H1 (cell line): Measurements from ENCODE around the gene PTPRG. TPM values are rescaled to one million over a fixed set of nuclear protein-coding genes. Genes with fewer than 3 reads are reported as not detected.

ENCODE experiments used
- CTCF ChIA-PET: fragments of 300-600 bp; sonication (Branson Sonifier 250); formaldehyde crosslinking; loops from one replicate; lab custom pipeline; 2021; ENCODE audit not compliant: partially characterized antibody; lab: Charles Lee
- POLR2A ChIA-PET: fragments of 300-600 bp; sonication (Branson Sonifier 250); formaldehyde crosslinking; loops from one replicate; lab custom pipeline; 2021; ENCODE audit warnings: inconsistent platforms; ENCODE audit not compliant: partially characterized antibody; lab: Charles Lee
- DNase-seq, 2 experiments: peaks; one replicate each; pipeline versions ENCODE4 v3.0.0 to v3.0.0-alpha.2; 2010 to 2022; ENCODE audit warnings: low spot score in 2 of 2, low read depth in 1 of 2, mixed read lengths in 1 of 2
- FAIRE-seq: peaks from 2 replicates; lab custom pipeline; 2011; peaks lifted over from hg19 to GRCh38; lab: Jason Lieb, UNC
- H2AFZ ChIP-seq: 2 replicates; pipeline ENCODE4 v1.8.1; 2012; ENCODE audit warnings: low read length, inconsistent platforms
- H2AK5ac ChIP-seq: 2 replicates; pipeline ENCODE4 v1.6.1; 2013; ENCODE audit warnings: low read depth, low read length
- H2BK120ac ChIP-seq: replicated peaks from 2 replicates; pipeline ENCODE3; 2013; ENCODE audit warnings: low read depth, low read length, inconsistent platforms
- H2BK12ac ChIP-seq: 2 replicates; pipeline ENCODE4 v1.6.1; 2013; ENCODE audit warnings: low read depth, low read length
- H2BK15ac ChIP-seq: 2 replicates; pipeline ENCODE4 v1.6.1; 2013; ENCODE audit warnings: low read length
- H2BK20ac ChIP-seq: 2 replicates; pipeline ENCODE4 v1.6.1; 2013; ENCODE audit warnings: low read length
- H2BK5ac ChIP-seq: 2 replicates; pipeline ENCODE4 v1.6.1; 2013; ENCODE audit warnings: low read depth, low read length
- H3K14ac ChIP-seq: 2 replicates; pipeline ENCODE4 v1.6.1; 2013; ENCODE audit warnings: inconsistent platforms; ENCODE audit not compliant: insufficient read length
- H3K18ac ChIP-seq: 2 replicates; pipeline ENCODE4 v1.6.1; 2013; ENCODE audit warnings: low read length; ENCODE audit errors: extremely low read depth
- H3K23ac ChIP-seq: 2 replicates; pipeline ENCODE4 v1.6.1; 2013; ENCODE audit warnings: inconsistent platforms; ENCODE audit not compliant: insufficient read length
- H3K23me2 ChIP-seq: 2 replicates; pipeline ENCODE4 v1.6.1; 2013; ENCODE audit warnings: low read depth, low read length
- H3K27ac ChIP-seq: 2 replicates; pipeline ENCODE4 v1.6.1; 2011; ENCODE audit warnings: low read depth, low read length, inconsistent platforms
- H3K27me3 ChIP-seq, 4 experiments: replicated peaks in 1 of 4; 1 replicate in 1 of 4; 2 replicates in 3 of 4; pipeline versions ENCODE4 v1.6.1 to v1.8.1; 2011 to 2013; ENCODE audit warnings: low read length in 3 of 4, mild to moderate bottlenecking in 3 of 4, inconsistent platforms in 2 of 4, mixed read lengths in 2 of 4, moderate library complexity in 1 of 4; ENCODE audit not compliant: control insufficient read depth in 3 of 4, insufficient read depth in 3 of 4; ENCODE audit errors: extremely low read depth in 1 of 4
- H3K36me3 ChIP-seq, 4 experiments: 2 replicates each; pipeline versions ENCODE4 v1.6.1 to v1.8.1; 2011 to 2013; ENCODE audit warnings: mild to moderate bottlenecking in 4 of 4, low read length in 3 of 4, moderate library complexity in 2 of 4, control low read depth in 1 of 4, inconsistent platforms in 1 of 4; ENCODE audit not compliant: insufficient read depth in 4 of 4, control insufficient read depth in 2 of 4
- H3K4ac ChIP-seq: replicated peaks from 2 replicates; pipeline ENCODE3; 2013; ENCODE audit warnings: low read length, low read depth, mixed read lengths, inconsistent platforms; ENCODE audit not compliant: insufficient read length
- H3K4me1 ChIP-seq, 4 experiments: replicated peaks in 1 of 4; 1 replicate in 1 of 4; 2 replicates in 3 of 4; pipeline versions ENCODE4 v1.6.1 to v1.8.1; 2011 to 2013; ENCODE audit warnings: low read length in 3 of 4, inconsistent platforms in 2 of 4, mixed read lengths in 1 of 4; ENCODE audit not compliant: insufficient read depth in 4 of 4, control insufficient read depth in 3 of 4
- H3K4me2 ChIP-seq, 2 experiments: 2 replicates each; pipeline versions ENCODE4 v1.6.1 to v1.8.1; 2011 to 2013; ENCODE audit warnings: low read depth in 2 of 2, low read length in 2 of 2, control low read depth in 1 of 2, inconsistent platforms in 1 of 2, mild to moderate bottlenecking in 1 of 2; ENCODE audit not compliant: insufficient read depth in 1 of 2
- H3K4me3 ChIP-seq, 4 experiments: fragments of 200-600, 300-600 bp in 1 of 4; sonication (generic), shearing (Covaris generic), sonication (Bioruptor Twin) in 1 of 4; 2 replicates each; pipeline versions ENCODE4 v1.5.1 to v1.8.1; 2011 to 2016; ENCODE audit warnings: low read length in 4 of 4, low read depth in 3 of 4, control low read depth in 2 of 4, inconsistent platforms in 2 of 4, mild to moderate bottlenecking in 2 of 4, mixed read lengths in 1 of 4, moderate library complexity in 1 of 4; ENCODE audit not compliant: insufficient read depth in 2 of 4; ENCODE audit errors: extremely low read depth in 1 of 4
- H3K56ac ChIP-seq: replicated peaks from 2 replicates; pipeline ENCODE3; 2013; ENCODE audit warnings: low read depth, mild to moderate bottlenecking, mixed read lengths, low read length, inconsistent platforms; ENCODE audit not compliant: insufficient read length
- H3K79me1 ChIP-seq: 2 replicates; pipeline ENCODE4 v1.6.1; 2013; ENCODE audit warnings: low read depth, low read length, control low read depth
- H3K79me2 ChIP-seq, 2 experiments: 2 replicates each; pipeline versions ENCODE4 v1.6.1 to v1.8.1; 2012 to 2013; ENCODE audit warnings: low read length in 2 of 2, mild to moderate bottlenecking in 2 of 2, inconsistent platforms in 1 of 2; ENCODE audit not compliant: insufficient read depth in 2 of 2, control insufficient read depth in 1 of 2
- H3K9ac ChIP-seq, 4 experiments: replicated peaks in 1 of 4; 1 replicate in 1 of 4; 2 replicates in 3 of 4; pipeline versions ENCODE4 v1.6.1 to v1.8.1; 2011 to 2013; ENCODE audit warnings: low read depth in 3 of 4, low read length in 3 of 4, control low read depth in 2 of 4, mild to moderate bottlenecking in 2 of 4, moderate library complexity in 2 of 4, inconsistent platforms in 1 of 4; ENCODE audit errors: extremely low read depth in 1 of 4
- H3K9me3 ChIP-seq, 2 experiments: 2 replicates each; pipeline versions ENCODE4 v1.6.1 to v1.8.1; 2012 to 2013; ENCODE audit warnings: mild to moderate bottlenecking in 2 of 2, moderate library complexity in 2 of 2, control low read depth in 1 of 2, inconsistent platforms in 1 of 2, low read depth in 1 of 2, low read length in 1 of 2, mixed read lengths in 1 of 2; ENCODE audit not compliant: insufficient read depth in 2 of 2
- H4K20me1 ChIP-seq, 2 experiments: replicated peaks in 1 of 2; 2 replicates each; pipeline versions ENCODE3 to v1.8.1; 2011 to 2013; ENCODE audit warnings: inconsistent platforms in 2 of 2, low read length in 2 of 2, mild to moderate bottlenecking in 1 of 2; ENCODE audit not compliant: insufficient read depth in 2 of 2, control insufficient read depth in 1 of 2
- H4K5ac ChIP-seq: 2 replicates; pipeline ENCODE4 v1.6.1; 2013; ENCODE audit warnings: low read length, low read depth, mixed read lengths, inconsistent platforms; ENCODE audit not compliant: insufficient read length
- H4K8ac ChIP-seq: 2 replicates; pipeline ENCODE4 v1.8.0; 2013; ENCODE audit warnings: mild to moderate bottlenecking, moderate library complexity, low read length, inconsistent platforms; ENCODE audit not compliant: insufficient read depth; ENCODE audit errors: extremely low read depth
- H4K91ac ChIP-seq: replicated peaks from 2 replicates; pipeline ENCODE3; 2013; ENCODE audit warnings: low read length, mixed read lengths, inconsistent platforms; ENCODE audit not compliant: insufficient read length
- CEBPB ChIP-seq: IDR thresholded peaks from 2 replicates; pipeline ENCODE4 v1.6.1; 2012; ENCODE audit warnings: low read depth, low read length
- CREB1 ChIP-seq: IDR thresholded peaks from 2 replicates; pipeline ENCODE4 v1.6.1; 2012; ENCODE audit warnings: inconsistent platforms
- whole genome bisulfite sequencing, 2 experiments: shearing (Covaris generic) in 1 of 2; methylation state at CpG; one replicate each; pipeline versions ENCODE4 v1.1.6 to v1.1.7; 2013 to 2015; ENCODE audit warnings: low lambda C conversion rate in 2 of 2, mixed read lengths in 2 of 2, inconsistent platforms in 1 of 2, low coverage in 1 of 2, missing lambda C conversion rate in 1 of 2; ENCODE audit not compliant: insufficient replicate concordance in 2 of 2, insufficient coverage in 1 of 2, insufficient read length in 1 of 2; ENCODE audit errors: extremely low coverage in 1 of 2, missing lambda C conversion rate in 1 of 2; 5-methylcytosine and 5-hydroxymethylcytosine counted together
- polyA plus RNA-seq, 7 experiments: library from polyadenylated mRNA; depleted of rRNA in 3 of 7; stranded (reverse) in 5 of 7; unstranded in 2 of 7; fragments of >200 nt in 5 of 7; fragments of 200-250 nt in 2 of 7; gene quantifications; 1 replicate in 5 of 7; 2 replicates in 1 of 7; 4 replicates in 1 of 7; pipeline versions ENCODE4 v1.2.1 to v1.2.3, GENCODE V29; 2011 to 2013; ENCODE audit warnings: missing spikeins in 2 of 7, mixed read lengths in 2 of 7
- total RNA-seq: library from RNA; stranded (reverse); fragmentation: NEBNext Ultra II Directional; extraction: Animal tissue kit (Norgen Biotek cat#: 25700); gene quantifications from 2 replicates; pipeline ENCODE4 v1.2.1, GENCODE V29; 2021

Gene PTPRG
- total and polyA plus RNA-seq, 2 of the 8 experiments (the other 6 are each of a cell fraction or from before 2014, with no cell fraction given) = 23.3 to 96.2 TPM

DNA sequence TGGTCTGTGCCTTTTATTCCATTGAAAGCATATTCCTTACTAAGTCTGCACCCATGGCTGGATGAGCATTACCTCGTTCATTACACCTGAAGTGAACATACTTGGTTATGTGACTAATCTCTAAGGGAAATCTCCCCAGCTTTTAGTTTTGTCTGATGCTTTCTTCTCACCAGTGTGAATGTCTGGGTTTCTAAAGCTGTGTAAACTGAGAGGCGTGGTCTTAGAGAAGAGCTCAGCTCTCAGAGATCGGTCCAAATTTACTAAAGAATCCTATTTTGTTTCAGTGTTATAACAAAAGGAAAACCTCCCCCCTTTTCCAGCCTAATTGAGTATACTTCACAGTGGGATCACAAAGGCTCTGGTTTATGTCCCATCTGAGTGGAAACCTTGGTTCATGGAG lies 352.3 kb downstream of the PTPRG start:
- no peak overlapping the region for H3K4me2 ChIP-seq
- ChIA-PET CTCF (interaction anchor here (0.7 to 1.5 kb wide), 2 partner anchors 10 to 55 kb away, joined by 3 to 8 read pairs; no protein-coding TSS in a partner anchor), POLR2A (no interaction called here)
- H2BK20ac ChIP-seq = no peak overlapping the region
- H4K91ac ChIP-seq = no peak overlapping the region
- no peaks in the 10 kb centered on the region for H3K36me3 ChIP-seq
- H2AFZ ChIP-seq = no peak overlapping the region
- peaks cover 0 to 5% of the 10 kb centered on the region in 2 experiments for H4K20me1 ChIP-seq
- H3K4me3 ChIP-seq = no peak overlapping the region
- no peak overlapping the region for H2BK15ac ChIP-seq
- no peak overlapping the region for H3K56ac ChIP-seq
- FAIRE-seq = no peak
- peaks cover 2 to 27% (median 13%) of the 10 kb centered on the region in 4 experiments; a peak in 6 of 7 replicates for H3K4me1 ChIP-seq
- 90% methylated on average over 3 of the region's 3 CpGs; no CpG with 5 or more reads in 1 of the 2 experiments for WGBS, 2 experiments
- H2BK5ac ChIP-seq = no peak overlapping the region
- H3K27me3 ChIP-seq = no peaks in the 10 kb centered on the region
- no peak for DNase-seq
- no peak overlapping the region for H3K18ac ChIP-seq
- no peak overlapping the region for H2BK12ac ChIP-seq
- no peak overlapping the region for H3K23ac ChIP-seq
- H2BK120ac ChIP-seq = no peak overlapping the region
- TF ChIP-seq CEBPB (no peak), CREB1 (no peak)
- H3K79me2 ChIP-seq = peaks cover 0 to 86% of the 10 kb centered on the region in 2 experiments; a peak in 3 of 4 replicates
- peaks cover 2% of the 10 kb centered on the region; the same call in 1 of the 2 replicates for H3K79me1 ChIP-seq
- no peak overlapping the region for H3K14ac ChIP-seq
- no peak overlapping the region for H2AK5ac ChIP-seq
- H4K8ac ChIP-seq = no peak overlapping the region
- H3K9me3 ChIP-seq = no peaks in the 10 kb centered on the region
- H3K9ac ChIP-seq = no peak overlapping the region
- no peaks in the 10 kb centered on the region for H3K23me2 ChIP-seq
- H4K5ac ChIP-seq = no peak overlapping the region
- H3K4ac ChIP-seq = no peak overlapping the region
- no peak overlapping the region for H3K27ac ChIP-seq
